H1 (cell line): ENCODE measurements around the gene SRD5A3. TPM values are rescaled to one million over a fixed set of nuclear protein-coding genes. Genes with fewer than 3 reads are reported as not detected.

Source experiments
- polyA plus RNA-seq, 7 experiments: library from polyadenylated mRNA; depleted of rRNA in 3 of 7; stranded (reverse) in 5 of 7; unstranded in 2 of 7; fragments of >200 nt in 5 of 7; fragments of 200-250 nt in 2 of 7; gene quantifications; 1 replicate in 5 of 7; 2 replicates in 1 of 7; 4 replicates in 1 of 7; pipeline versions ENCODE4 v1.2.1 to v1.2.3, GENCODE V29; 2011 to 2013; ENCODE audit warnings: missing spikeins in 2 of 7, mixed read lengths in 2 of 7
- small RNA-seq: library from polyadenylated mRNA; stranded (forward); fragments of <200 nt; extraction: miRNeasy Mini kit (QIAGEN cat#:217004); gene quantifications from one replicate; pipeline ENCODE3, GENCODE V24; 2013; ENCODE audit not compliant: insufficient read depth
- total RNA-seq: library from RNA; stranded (reverse); fragmentation: NEBNext Ultra II Directional; extraction: Animal tissue kit (Norgen Biotek cat#: 25700); gene quantifications from 2 replicates; pipeline ENCODE4 v1.2.1, GENCODE V29; 2021

SRD5A3 gene
- total and polyA plus RNA-seq, 2 of the 8 experiments (the other 6 are each of a cell fraction or from before 2014, with no cell fraction given) = 19.6 to 34.6 TPM

Small RNAs within 50 kb of the gene (small RNA-seq; reads per million reads assigned to genes)
- gene RF00019 = not detected

Other genes starting within 250 kb of the SRD5A3 start
- gene KDR, start 220.6 kb upstream of the SRD5A3 start, total RNA-seq = 98.1 and 106 TPM in 2 replicates
- gene KDR, start 220.6 kb upstream of the SRD5A3 start, polyA plus RNA-seq (2011; rRNA removed) = 29.1 and 69.3 TPM in 2 replicates
- gene TMEM165, start 49.7 kb downstream of the SRD5A3 start, total RNA-seq = 77.7 and 85.5 TPM in 2 replicates
- 123 and 125 TPM in 2 replicates for gene TMEM165, start 49.7 kb downstream of the SRD5A3 start, polyA plus RNA-seq (2011; rRNA removed)
- gene CLOCK, start 200.7 kb downstream of the SRD5A3 start, total RNA-seq = 21.6 and 24.2 TPM in 2 replicates
- 4.5 and 7.7 TPM in 2 replicates for gene CLOCK, start 200.7 kb downstream of the SRD5A3 start, polyA plus RNA-seq (2011; rRNA removed)
- gene PDCL2, start 246.0 kb downstream of the SRD5A3 start, total RNA-seq = not detected in 2 replicates
- gene PDCL2, start 246.0 kb downstream of the SRD5A3 start, polyA plus RNA-seq (2011; rRNA removed) = not detected in 2 replicates